ENCODE data around the gene SPATA16.

SPATA16 gene

GRCh38 chr3:172939651-172940293 lies 201.3 kb downstream of the SPATA16 start:
- Histone ChIP-seq H4K20me1 (ENCODE audit: insufficient read depth, low read length) (no peaks in the 10 kb centered on the region), H2AFZ (ENCODE audit: low read depth, low read length) (no peak overlapping the region), H3K79me2 (ENCODE audit: insufficient read depth, low read length) (no peaks in the 10 kb centered on the region), H3K9me3 (ENCODE audit: insufficient read depth, low read length, severe bottlenecking) (no peaks in the 10 kb centered on the region), H3K27me3 (ENCODE audit: insufficient read depth, low read length, poor library complexity) (peaks cover 2% of the 10 kb centered on the region), H3K4me1 (ENCODE audit: insufficient read depth, low read length) (no peaks in the 10 kb centered on the region), H3K9ac (ENCODE audit: low read depth, low read length) (no peak overlapping the region), H3K27ac (ENCODE audit: low read length) (no peak overlapping the region), H3K36me3 (ENCODE audit: insufficient read depth, low read length) (no peaks in the 10 kb centered on the region), H3K4me3 (ENCODE audit: low read depth in 1 of 2, low read length in 2 of 2) (no peak overlapping the region), H3K4me2 (ENCODE audit: insufficient read depth, low read length) (no peak overlapping the region)
- no peak for TF ChIP-seq EZH2 (IDR thresholded peaks at IDR 0.05; ENCODE audit: borderline replicate concordance, low read depth, low read length, severe bottlenecking)
- TF ChIP-seq CTCF (IDR thresholded peaks at IDR 0.05; ENCODE audit: borderline replicate concordance, extremely low read depth, low read length, poor library complexity, severe bottlenecking), result no peak
- DNase-seq (no peak), ATAC-seq (ENCODE audit: insufficient read depth, low read depth) (no peak)

GRCh38 chr3:172938788-172939187 lies 202.2 kb downstream of the SPATA16 start:
- Histone ChIP-seq H3K4me3 (ENCODE audit: low read depth in 1 of 2, low read length in 2 of 2) (no peak overlapping the region), H3K4me1 (ENCODE audit: insufficient read depth, low read length) (no peaks in the 10 kb centered on the region), H3K4me2 (ENCODE audit: insufficient read depth, low read length) (no peak overlapping the region), H2AFZ (ENCODE audit: low read depth, low read length) (no peak overlapping the region), H3K27me3 (ENCODE audit: insufficient read depth, low read length, poor library complexity) (peaks cover 2% of the 10 kb centered on the region), H3K27ac (ENCODE audit: low read length) (no peak overlapping the region), H3K79me2 (ENCODE audit: insufficient read depth, low read length) (no peaks in the 10 kb centered on the region), H4K20me1 (ENCODE audit: insufficient read depth, low read length) (no peaks in the 10 kb centered on the region), H3K9me3 (ENCODE audit: insufficient read depth, low read length, severe bottlenecking) (no peaks in the 10 kb centered on the region), H3K36me3 (ENCODE audit: insufficient read depth, low read length) (no peaks in the 10 kb centered on the region), H3K9ac (ENCODE audit: low read depth, low read length) (no peak overlapping the region)
- TF ChIP-seq EZH2 (IDR thresholded peaks at IDR 0.05; ENCODE audit: borderline replicate concordance, low read depth, low read length, severe bottlenecking) (no peak), CTCF (IDR thresholded peaks at IDR 0.05; ENCODE audit: borderline replicate concordance, extremely low read depth, low read length, poor library complexity, severe bottlenecking) (no peak)
- no peak for ATAC-seq (ENCODE audit: insufficient read depth, low read depth)
- DNase-seq, result no peak

GRCh38 chr3:172931746-172932285 lies 209.2 kb downstream of the SPATA16 start:
- no peak overlapping the region for H2AFZ ChIP-seq (ENCODE audit: low read depth, low read length)
- H3K9me3 ChIP-seq (ENCODE audit: insufficient read depth, low read length, severe bottlenecking), result no peaks in the 10 kb centered on the region
- H3K4me1 ChIP-seq (ENCODE audit: insufficient read depth, low read length), result no peaks in the 10 kb centered on the region
- H3K27me3 ChIP-seq (ENCODE audit: insufficient read depth, low read length, poor library complexity), result peaks cover 4% of the 10 kb centered on the region
- no peak overlapping the region for H3K4me3 ChIP-seq (ENCODE audit: low read depth in 1 of 2, low read length in 2 of 2)
- no peak overlapping the region for H3K4me2 ChIP-seq (ENCODE audit: insufficient read depth, low read length)
- H4K20me1 ChIP-seq (ENCODE audit: insufficient read depth, low read length), result no peaks in the 10 kb centered on the region
- no peak for DNase-seq
- H3K9ac ChIP-seq (ENCODE audit: low read depth, low read length), result no peak overlapping the region
- H3K79me2 ChIP-seq (ENCODE audit: insufficient read depth, low read length), result no peaks in the 10 kb centered on the region
- no peaks in the 10 kb centered on the region for H3K36me3 ChIP-seq (ENCODE audit: insufficient read depth, low read length)
- H3K27ac ChIP-seq (ENCODE audit: low read length), result no peak overlapping the region
- TF ChIP-seq CTCF (IDR thresholded peaks at IDR 0.05; ENCODE audit: borderline replicate concordance, extremely low read depth, low read length, poor library complexity, severe bottlenecking) (no peak), EZH2 (IDR thresholded peaks at IDR 0.05; ENCODE audit: borderline replicate concordance, low read depth, low read length, severe bottlenecking) (no peak)
- no peak for ATAC-seq (ENCODE audit: insufficient read depth, low read depth)
